NCI-H187 treated with DMSO at 0.1 percent for 48 hours (cell line): ENCODE results near the gene DAZAP1.

Experiments used
- DNase-seq: peaks from one replicate; lab custom pipeline; 2025; lab: John Stamatoyannopoulos, UW

The DAZAP1 gene

DNA sequence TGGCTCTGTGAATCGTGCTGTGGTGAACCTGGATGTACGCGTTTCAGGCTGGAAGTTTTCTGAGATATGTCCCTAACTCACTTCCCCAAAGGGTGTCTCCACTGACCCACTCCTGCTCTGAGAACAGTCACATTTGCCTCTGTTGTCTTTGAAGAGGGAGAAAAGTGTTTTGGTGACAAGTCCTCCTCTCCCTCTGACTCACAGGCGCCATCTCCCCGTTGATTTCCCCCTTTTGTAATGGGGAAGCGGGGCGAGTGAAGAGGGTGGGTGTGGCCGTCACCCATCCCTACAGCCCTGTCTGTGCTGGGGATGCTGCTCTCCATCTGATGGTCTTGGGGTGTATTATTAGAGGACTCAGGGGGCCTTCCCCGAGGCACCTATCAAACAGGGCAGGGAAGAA lies 52.1 kb downstream of the DAZAP1 start:
- no peak for DNase-seq

DNA sequence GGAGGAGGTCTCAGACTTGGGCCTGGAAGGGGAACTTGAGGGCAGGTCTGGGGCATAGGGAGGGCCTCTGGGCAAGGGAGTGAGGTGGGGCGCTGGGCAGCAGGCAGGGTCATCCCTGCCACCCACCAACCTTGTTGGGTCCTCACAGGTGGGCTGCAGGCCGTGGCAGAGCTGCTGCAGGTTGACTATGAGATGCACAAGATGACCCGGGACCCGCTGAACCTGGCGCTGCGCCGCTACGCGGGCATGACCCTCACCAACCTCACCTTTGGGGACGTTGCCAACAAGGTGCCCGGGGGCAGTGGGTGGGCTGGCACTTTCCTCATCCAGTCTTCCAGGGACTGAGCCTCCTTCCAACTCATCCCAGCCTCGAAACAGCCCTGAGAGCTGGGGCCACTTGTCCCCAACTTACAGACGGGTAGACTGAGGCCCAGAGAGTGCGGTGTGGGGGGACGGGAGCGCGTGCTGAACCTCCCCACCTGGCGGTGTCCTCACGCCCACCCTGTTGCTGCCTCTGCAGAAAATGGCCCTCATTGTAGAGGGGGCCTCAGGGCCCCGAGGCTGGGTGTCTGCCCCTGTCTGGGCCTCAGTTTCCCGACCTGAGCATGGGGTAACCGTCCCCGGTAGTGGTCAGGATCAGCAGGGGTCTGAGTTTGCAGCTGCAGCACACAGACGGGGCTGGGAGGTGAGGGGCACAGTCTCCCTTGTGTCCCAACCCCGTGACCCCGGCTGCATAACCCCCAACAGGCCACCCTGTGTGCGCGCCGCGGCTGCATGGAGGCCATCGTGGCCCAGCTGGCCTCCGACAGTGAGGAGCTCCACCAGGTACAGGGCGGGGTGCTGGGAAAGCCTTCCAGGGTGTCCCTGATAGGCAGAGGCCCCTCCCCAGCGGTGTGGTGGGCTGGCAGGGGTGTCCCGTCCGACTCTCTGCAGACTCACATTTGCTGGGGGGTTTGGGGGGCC lies 52.9 kb downstream of the DAZAP1 start:
- no peak for DNase-seq

DNA sequence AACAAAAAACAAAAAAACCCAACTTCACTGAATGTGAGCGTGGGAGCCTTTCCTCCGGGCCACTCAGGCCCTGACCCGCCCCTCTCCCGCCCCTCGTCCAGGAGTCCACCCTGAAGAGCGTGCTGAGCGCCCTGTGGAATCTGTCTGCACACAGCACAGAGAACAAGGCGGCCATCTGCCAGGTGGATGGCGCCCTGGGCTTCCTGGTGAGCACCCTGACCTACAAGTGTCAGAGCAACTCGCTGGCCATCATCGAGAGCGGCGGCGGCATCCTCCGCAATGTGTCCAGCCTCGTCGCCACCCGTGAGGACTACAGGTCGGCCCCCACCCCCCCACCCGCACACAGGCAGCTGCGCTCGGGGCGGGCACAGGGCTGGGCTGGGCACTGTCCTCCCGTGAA lies 54.5 kb downstream of the DAZAP1 start:
- DNase-seq: no peak

DNA sequence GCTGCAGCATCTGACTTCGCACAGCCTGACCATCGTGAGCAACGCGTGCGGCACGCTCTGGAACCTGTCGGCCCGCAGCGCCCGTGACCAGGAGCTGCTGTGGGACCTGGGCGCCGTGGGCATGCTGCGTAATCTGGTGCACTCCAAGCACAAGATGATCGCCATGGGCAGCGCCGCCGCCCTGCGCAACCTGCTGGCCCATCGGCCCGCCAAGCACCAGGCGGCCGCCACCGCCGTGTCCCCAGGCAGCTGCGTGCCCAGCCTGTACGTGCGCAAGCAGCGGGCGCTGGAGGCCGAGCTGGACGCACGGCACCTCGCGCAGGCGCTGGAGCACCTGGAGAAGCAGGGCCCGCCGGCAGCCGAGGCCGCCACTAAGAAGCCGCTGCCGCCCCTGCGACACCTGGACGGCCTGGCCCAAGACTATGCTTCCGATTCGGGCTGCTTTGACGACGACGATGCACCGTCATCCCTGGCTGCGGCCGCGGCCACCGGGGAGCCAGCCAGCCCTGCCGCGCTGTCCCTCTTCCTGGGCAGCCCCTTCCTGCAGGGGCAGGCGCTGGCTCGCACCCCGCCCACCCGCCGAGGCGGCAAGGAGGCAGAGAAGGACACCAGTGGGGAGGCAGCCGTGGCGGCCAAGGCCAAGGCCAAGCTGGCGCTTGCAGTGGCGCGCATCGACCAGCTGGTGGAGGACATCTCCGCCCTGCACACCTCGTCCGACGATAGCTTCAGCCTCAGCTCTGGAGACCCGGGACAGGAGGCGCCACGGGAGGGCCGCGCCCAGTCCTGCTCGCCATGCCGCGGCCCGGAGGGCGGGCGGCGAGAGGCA lies 58.0 kb downstream of the DAZAP1 start:
- no peak for DNase-seq

DNA sequence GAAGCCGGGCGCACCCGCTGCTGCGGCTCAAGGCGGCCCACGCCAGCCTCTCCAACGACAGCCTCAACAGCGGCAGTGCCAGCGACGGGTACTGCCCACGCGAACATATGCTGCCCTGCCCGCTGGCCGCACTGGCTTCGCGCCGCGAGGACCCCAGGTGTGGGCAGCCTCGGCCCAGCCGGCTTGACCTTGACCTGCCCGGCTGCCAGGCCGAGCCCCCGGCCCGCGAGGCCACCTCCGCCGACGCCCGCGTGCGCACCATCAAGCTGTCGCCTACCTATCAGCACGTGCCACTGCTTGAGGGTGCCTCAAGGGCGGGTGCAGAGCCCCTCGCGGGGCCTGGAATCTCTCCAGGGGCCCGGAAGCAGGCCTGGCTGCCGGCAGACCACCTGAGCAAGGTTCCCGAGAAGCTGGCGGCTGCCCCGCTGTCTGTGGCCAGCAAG lies 58.7 kb downstream of the DAZAP1 start:
- DNase-seq: no peak

DNA sequence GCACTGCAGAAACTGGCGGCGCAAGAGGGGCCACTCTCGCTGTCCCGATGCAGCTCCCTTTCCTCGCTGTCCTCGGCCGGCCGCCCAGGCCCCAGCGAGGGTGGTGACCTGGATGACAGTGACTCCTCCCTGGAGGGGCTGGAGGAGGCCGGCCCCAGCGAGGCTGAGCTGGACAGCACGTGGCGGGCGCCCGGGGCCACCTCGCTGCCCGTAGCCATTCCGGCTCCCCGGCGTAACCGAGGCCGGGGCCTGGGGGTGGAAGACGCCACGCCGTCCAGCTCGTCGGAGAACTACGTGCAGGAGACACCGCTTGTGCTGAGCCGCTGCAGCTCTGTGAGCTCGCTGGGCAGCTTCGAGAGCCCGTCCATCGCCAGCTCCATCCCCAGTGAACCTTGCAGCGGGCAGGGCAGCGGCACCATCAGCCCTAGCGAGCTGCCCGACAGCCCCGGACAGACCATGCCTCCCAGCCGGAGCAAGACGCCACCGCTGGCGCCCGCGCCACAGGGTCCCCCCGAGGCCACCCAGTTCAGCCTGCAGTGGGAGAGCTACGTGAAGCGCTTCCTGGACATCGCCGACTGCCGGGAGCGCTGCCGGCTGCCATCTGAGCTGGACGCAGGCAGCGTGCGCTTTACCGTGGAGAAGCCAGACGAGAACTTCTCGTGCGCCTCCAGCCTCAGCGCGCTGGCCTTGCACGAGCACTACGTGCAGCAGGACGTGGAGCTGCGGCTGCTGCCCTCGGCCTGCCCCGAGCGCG lies 59.3 kb downstream of the DAZAP1 start:
- DNase-seq: no peak

DNA sequence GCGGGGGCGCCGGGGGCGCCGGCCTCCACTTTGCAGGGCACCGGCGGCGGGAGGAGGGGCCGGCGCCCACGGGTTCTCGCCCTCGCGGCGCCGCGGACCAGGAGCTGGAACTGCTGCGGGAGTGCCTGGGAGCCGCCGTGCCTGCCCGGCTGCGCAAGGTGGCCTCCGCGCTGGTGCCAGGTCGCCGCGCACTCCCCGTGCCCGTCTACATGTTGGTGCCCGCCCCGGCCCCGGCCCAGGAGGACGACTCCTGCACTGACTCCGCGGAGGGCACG lies 59.8 kb downstream of the DAZAP1 start:
- no peak for DNase-seq

DNA sequence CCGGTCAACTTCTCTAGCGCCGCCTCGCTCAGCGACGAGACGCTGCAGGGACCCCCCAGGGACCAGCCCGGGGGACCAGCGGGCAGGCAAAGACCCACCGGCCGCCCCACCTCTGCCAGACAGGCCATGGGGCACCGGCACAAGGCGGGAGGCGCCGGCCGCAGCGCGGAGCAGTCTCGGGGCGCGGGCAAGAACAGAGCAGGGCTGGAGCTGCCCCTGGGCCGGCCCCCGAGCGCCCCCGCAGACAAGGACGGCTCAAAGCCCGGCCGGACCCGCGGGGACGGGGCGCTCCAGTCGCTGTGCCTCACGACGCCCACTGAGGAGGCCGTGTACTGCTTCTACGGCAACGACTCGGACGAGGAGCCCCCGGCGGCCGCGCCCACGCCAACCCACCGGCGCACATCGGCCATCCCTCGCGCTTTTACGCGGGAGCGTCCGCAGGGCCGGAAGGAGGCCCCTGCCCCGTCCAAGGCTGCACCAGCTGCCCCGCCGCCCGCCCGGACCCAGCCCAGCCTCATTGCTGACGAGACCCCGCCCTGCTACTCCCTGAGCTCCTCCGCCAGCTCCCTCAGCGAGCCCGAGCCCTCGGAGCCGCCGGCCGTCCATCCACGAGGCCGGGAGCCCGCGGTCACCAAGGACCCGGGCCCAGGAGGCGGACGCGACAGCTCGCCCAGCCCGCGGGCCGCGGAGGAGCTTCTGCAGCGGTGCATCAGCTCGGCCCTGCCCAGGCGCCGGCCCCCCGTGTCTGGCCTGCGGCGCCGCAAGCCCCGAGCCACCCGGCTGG lies 60.3 kb downstream of the DAZAP1 start:
- DNase-seq: no peak

DNA sequence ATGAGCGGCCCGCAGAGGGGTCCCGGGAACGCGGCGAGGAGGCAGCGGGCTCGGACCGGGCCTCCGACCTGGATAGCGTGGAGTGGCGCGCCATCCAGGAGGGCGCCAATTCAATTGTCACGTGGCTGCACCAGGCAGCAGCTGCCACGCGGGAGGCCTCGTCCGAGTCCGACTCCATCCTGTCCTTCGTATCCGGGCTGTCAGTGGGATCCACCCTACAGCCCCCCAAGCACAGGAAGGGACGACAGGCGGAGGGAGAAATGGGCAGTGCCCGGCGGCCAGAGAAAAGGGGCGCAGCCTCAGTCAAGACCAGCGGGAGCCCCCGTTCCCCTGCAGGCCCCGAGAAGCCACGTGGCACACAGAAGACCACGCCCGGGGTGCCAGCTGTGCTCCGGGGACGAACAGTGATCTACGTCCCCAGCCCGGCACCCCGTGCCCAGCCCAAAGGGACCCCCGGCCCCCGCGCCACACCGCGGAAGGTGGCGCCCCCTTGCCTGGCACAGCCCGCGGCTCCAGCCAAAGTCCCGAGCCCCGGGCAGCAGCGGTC lies 61.0 kb downstream of the DAZAP1 start:
- DNase-seq: no peak

DNA sequence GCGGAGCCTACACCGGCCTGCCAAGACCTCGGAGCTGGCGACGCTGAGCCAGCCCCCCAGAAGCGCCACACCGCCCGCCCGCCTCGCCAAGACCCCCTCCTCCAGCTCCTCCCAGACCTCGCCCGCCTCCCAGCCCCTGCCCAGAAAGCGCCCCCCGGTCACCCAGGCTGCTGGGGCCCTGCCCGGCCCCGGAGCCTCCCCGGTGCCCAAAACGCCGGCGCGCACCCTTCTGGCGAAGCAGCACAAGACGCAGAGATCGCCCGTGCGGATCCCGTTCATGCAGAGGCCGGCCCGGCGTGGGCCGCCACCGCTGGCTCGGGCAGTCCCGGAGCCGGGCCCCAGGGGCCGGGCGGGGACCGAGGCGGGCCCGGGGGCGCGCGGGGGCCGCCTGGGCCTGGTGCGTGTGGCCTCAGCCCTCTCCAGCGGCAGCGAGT lies 61.5 kb downstream of the DAZAP1 start:
- DNase-seq: no peak

DNA sequence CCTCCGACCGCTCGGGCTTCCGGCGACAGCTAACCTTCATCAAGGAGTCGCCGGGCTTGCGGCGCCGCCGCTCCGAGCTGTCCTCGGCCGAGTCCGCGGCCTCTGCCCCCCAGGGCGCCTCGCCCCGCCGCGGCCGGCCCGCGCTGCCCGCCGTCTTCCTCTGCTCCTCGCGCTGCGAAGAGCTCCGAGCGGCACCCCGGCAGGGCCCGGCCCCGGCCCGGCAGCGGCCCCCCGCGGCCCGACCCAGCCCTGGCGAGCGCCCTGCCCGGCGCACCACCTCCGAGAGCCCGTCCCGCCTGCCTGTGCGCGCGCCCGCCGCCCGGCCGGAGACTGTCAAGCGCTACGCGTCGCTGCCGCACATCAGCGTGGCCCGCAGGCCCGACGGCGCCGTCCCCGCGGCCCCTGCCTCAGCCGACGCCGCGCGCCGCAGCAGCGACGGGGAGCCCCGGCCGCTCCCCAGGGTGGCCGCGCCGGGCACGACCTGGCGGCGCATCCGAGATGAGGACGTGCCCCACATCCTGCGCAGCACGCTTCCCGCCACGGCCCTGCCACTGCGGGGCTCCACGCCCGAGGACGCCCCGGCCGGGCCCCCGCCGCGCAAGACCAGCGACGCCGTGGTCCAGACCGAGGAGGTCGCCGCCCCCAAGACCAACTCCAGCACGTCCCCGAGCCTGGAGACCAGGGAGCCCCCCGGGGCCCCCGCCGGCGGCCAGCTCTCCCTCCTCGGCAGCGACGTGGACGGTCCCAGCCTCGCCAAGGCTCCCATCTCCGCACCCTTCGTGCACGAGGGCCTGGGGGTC lies 62.1 kb downstream of the DAZAP1 start:
- DNase-seq: no peak

DNA sequence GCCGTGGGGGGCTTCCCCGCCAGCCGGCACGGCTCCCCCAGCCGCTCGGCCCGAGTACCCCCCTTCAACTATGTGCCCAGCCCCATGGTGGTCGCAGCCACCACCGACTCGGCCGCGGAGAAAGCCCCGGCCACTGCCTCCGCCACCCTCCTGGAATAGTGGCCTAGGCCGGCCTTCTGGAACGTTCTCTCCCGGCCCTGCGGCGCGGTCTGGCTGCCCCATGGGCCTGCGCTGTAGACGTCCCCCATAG lies 62.6 kb downstream of the DAZAP1 start:
- no peak for DNase-seq

DNA sequence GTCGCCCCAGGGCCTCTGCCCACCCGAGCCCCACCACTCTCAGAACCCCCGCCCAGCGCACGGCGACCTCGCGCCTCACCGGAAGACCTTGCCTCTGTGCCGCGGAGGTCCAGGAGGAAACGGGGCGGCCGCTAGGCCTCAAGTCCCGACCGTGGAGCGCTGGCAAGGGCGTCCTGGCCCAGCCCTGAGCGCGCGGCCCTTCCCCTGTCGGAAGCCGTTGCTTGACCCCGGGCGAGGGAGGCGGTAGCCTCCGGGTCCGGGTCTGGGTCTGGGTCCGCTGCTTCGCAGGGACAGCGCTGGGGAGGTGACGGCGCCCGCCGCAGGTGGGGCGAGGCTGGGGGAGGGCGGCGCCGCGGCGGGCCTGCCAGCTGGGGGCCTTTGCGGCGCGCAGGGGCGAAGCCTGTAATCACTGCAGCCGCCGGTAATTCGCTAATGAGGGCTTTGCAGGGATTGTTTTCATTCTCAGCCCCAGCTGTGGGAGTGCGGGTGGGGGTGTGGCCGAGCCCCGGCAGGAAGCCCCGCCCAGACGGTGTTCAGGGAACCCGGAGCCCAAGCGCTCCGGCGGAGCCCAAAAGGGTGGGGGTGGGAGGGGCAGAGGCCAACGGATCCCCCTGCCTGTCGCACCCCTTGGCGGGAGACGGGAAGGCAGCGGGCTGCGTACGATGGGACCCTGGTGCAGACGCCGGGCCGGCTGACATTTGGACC lies 63.1 kb downstream of the DAZAP1 start:
- no peak for DNase-seq

DNA sequence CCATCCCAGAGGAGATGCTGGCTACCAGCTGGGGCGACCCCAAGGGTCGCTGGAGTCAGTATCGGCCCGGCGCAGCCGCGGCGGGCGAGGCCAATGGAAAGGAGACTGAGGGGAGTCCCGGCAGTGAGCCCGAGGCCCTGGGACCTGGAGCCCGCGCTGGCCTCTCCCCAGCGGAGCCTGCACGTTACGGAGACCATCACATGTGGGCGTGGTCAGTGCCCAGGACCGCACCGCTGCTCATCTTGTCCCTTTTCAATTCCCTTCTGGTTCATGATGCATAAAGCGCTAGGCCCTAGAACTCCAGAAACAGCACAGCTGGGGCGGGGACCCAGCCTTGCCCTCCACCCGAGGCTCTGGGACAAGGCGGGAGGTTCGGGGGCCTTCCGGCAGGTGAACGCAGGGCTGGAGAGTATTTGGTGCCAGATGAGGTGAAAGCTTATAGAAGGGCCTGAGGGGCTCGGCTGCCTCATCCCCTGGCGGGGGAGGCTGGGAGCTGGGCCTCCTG lies 63.7 kb downstream of the DAZAP1 start:
- DNase-seq: no peak

DNA sequence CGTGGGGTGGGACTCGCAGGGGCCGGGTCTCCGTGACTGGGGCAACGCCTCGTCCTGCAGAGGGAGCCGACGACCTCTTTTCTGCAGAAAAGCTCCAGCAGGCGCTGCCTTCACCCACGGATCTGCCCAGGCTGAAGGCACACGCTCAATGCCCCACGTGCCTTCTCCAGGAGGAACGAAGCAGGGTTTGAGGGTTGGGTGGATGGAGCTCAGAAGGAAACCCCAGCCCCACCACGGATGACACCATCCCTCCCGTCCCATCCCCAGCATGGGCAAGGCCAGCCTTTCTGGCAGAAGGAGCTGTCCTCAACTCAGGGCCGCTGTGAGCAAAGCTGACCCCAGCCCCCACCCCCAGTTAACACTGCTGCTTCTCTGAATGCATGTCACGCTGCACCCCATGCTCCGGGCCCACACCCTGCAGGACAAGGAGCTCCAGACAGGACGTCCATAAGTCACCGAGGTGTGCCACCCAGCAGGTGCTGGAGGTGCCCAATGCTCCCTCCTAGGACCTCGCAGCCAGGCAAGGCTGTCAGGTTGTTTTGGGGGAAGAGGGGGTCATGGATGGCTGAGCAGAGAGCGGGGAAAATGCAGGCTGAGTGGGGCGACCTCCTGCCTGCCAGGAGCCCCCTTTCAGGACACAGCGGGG lies 64.3 kb downstream of the DAZAP1 start:
- no peak for DNase-seq

DNA sequence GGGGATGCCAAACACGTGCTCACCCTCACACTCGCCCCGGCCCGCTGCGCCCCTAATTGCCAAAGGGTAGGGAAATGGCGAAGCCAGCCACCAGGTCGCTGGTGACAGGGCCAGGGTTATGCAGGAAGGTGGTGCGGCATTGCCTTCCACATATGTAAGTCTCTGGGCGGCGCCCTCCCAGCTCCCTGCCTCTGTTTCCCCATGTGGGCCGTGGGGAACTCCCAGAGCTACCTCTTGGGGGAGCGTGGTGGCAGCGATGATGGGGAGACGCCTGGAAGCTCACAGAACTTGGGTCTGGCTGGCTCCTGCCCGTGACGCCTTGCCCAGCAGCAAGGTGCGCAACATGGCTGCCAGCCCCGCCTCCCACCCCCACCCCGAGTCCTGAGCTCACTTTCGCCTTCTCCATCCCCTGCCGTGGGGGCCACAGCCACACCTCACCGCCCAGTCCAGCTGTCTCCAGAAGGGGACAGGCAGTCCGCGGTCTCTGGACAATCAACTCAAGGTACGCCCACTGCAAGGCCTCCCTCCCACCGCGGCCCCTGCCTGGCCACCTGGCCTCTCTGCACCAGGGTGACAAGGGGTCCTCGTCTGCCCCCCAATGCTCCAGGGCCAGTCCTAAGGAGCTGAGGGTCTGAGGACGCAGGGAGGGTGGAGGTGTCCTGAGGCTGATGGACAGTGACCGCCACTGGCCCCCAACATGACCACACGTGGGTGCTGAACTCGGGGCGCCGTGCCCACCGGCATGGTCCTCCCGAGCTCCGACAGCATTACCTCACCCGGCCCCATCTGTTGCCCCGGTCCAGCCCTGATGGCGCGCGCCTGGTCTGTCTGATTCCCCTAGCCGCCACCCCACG lies 65.1 kb downstream of the DAZAP1 start:
- no peak for DNase-seq

DNA sequence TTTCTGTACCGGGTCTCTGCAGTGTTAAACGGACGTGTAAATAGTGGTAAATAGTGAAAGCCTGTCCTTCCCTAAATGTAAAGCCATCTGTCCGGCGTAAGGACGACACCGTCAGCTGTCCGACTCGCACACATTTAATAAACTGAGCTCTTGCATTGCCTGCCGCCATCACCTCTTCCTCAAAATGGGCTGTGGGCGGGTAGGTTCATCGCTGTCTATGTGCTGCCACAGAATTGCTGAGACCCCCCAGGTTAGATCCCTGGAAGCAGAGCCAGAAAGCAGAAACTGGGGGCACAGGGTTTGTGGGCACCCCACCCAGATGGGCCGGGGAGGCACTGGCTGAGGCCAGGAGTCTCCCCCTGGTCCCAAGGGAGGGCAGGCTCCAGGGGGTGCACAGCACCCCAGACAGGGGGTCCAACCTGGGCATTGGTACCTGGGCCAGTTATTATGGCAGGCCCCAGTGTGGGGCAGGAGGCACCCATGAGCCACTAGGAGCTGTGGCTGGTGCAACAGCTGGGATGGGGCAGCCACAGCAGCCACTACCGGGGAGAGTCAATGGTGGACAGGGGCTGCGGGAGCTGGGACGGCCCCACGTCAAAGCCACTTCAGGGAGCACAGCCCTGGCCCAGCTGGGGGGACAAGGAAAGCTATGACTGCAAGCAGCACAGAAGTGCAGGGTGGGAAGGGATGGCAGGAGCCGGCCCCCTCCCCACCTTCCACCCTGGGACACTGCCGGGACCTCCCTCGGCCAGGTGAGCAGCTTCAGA lies 65.9 kb downstream of the DAZAP1 start:
- no peak for DNase-seq
